HG03342 (cell line): Measurements from ENCODE around the gene HOXC4.
"Not testable (repeated sequence)": the region's sequence is repeated elsewhere in the genome, so short reads cannot be mapped to it uniquely, and the experiment has no call there.

ENCODE experiments used
- ATAC-seq: cut with Tn5 transposase; IDR thresholded peaks from one replicate; pipeline ENCODE4 v1.9.1; 2021; ENCODE audit warnings: mild to moderate bottlenecking, moderate library complexity; ENCODE audit not compliant: unreplicated experiment

HOXC4 gene

GRCh38 chr12:54039417-54040147, 14.1 kb upstream of the HOXC4 start:
- no peak for ATAC-seq

GRCh38 chr12:54040148-54040494, 13.5 kb upstream of the HOXC4 start:
- ATAC-seq, result no peak

- ATAC-seq, result no peak
Observed at GRCh38 chr12:54040648-54041047, 13.0 kb upstream of the HOXC4 start.

- ATAC-seq, result no peak
Observed at GRCh38 chr12:54041097-54041690, 12.4 kb upstream of the HOXC4 start.

GRCh38 chr12:54042033-54042432, 11.6 kb upstream of the HOXC4 start:
- ATAC-seq, result not testable (repeated sequence)

GRCh38 chr12:54042970-54043853, 10.4 kb upstream of the HOXC4 start:
- no peak for ATAC-seq

- ATAC-seq, result no peak
Observed at GRCh38 chr12:54044425-54045103, 9.1 kb upstream of the HOXC4 start.

GRCh38 chr12:54045401-54045800, 8.2 kb upstream of the HOXC4 start:
- ATAC-seq, result no peak

GRCh38 chr12:54045868-54046521, 7.6 kb upstream of the HOXC4 start:
- ATAC-seq, result no peak

GRCh38 chr12:54046809-54047159, 6.9 kb upstream of the HOXC4 start:
- ATAC-seq, result no peak

- ATAC-seq, result no peak
Observed at GRCh38 chr12:54047160-54047963, 6.3 kb upstream of the HOXC4 start.

GRCh38 chr12:54047964-54048303, 5.7 kb upstream of the HOXC4 start:
- ATAC-seq, result no peak

- no peak for ATAC-seq
Observed at GRCh38 chr12:54048406-54049093, 5.1 kb upstream of the HOXC4 start.

- no peak for ATAC-seq
Observed at GRCh38 chr12:54049108-54049507, 4.5 kb upstream of the HOXC4 start.

- ATAC-seq, result no peak
Observed at GRCh38 chr12:54050482-54050810, 3.2 kb upstream of the HOXC4 start.

- ATAC-seq, result no peak
Observed at GRCh38 chr12:54051026-54051842, 2.4 kb upstream of the HOXC4 start.

GRCh38 chr12:54051874-54052437, 1.7 kb upstream of the HOXC4 start:
- no peak for ATAC-seq

- no peak for ATAC-seq
Observed at GRCh38 chr12:54052438-54053002, 1.1 kb upstream of the HOXC4 start.
